HG03460 (cell line): ENCODE results near the gene HEATR5B.
"Not testable (repeated sequence)": the region's sequence is repeated elsewhere in the genome, so short reads cannot be mapped to it uniquely, and the experiment has no call there.

ENCODE experiments used
- ATAC-seq: cut with Tn5 transposase; IDR thresholded peaks from one replicate; pipeline ENCODE4 v1.9.1; 2021; ENCODE audit not compliant: unreplicated experiment

Gene HEATR5B

DNA sequence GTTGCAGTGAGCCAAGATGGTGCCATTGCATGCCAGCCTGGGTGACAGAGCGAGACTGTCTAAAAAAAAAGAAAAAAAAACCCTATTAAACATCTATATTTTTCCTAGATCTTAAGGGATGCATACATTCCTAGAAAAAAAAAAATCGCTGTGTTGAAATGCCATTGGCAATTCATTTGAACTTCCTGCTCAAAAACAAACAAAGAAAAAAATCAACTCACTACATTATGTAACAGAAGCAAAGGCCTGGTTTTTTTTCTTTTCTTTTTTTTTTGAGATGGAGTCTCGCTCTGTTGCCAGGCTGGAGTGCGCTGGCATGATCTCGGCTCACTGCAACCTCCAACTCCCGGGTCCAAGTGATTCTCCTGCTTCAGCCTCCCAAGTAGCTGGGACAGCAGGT, 96.2 kb downstream of the HEATR5B start:
- ATAC-seq = no peak

DNA sequence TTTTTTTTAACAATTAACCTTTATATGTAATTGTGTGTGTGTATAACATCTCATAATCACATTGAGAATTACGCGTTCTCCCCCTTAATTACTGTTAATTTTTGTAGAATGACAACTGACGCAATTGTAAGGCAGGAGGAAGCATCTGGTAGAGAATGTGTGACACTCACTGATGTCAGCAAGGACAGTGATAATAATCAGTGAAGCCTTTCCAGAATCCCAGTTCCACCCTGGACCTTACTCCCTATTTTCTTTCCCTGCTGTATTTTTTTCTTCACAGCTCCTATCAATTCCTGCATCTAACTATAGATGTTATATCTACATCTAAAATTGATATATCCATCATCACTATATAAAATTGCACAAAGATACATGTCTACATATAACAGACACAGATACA, 101.7 kb downstream of the HEATR5B start:
- no peak for ATAC-seq

DNA sequence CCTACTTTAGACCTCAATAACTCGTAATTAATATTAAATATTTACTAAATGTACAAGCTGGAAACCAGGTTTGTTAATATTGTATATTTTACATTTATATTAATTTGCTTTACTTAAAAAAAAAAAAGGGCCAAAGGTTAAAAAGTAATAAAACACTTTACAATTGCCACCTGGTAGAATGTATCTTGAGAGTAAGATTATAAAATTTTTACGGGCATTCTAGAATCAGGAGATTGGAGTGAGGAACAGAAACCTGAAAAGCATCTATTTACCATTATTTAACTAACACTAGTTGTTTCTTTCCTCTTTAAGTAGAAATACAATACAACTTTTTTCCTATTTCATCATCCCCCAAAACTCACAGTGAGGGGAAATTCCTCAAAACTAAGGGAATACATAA, 102.3 kb downstream of the HEATR5B start:
- ATAC-seq = no peak

DNA sequence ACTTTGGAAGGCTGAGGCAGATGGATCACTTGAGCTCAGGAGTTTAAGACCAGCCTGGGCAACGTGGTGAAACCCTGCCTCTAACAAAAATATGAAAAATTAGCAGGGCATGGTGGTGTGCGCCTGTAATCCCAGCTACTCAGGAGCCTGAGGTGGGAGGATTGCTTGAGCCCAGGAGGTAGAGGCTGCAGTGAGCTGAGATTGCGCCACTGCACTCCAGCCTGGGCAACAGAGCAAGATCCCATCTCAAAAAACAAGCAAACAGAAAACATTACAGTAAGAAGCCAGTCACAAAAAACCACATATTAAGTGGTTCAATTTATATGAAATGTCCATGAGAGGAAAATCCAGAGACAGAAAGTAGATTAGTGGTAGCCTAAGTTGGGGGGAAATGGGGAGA, 105.2 kb downstream of the HEATR5B start:
- not testable (repeated sequence) for ATAC-seq

DNA sequence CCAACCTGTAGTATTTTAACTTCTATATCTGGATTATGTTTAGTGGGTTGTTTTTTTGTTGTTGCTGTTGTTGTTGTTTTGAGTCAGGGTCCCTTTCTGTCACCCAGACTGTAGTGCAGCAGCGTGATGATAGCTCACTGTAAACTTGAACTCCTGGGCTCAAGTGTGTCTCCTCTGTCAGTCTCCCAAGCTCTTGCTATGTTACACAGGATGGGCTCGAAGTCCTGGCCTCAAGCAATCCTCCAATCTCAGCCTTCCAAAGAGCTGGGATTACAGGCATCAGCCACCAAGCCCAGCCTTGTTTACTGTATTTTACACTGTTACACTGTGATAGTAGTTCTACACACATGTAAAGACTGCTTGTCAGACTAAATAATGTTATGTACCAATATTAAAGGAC, 108.1 kb downstream of the HEATR5B start:
- no peak for ATAC-seq

DNA sequence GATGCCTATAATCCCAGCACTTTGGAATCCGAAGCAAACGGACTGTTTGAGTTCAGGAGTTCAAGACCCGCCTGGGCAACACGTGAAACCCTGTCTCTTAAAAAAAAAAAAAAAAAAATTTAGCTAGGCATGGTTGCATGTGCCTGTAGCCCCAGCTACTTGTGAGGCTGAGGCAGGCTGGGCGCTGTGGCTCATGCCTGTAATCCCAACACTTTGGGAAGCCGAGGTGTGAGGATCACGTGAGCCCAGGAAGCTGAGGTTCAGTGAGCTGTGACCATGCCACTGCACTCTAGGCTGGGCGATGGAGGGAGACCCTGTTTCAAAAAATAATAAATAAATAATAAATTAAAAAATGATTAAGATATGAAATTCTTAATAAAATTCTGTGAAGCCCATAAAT, 108.9 kb downstream of the HEATR5B start:
- ATAC-seq = no peak

DNA sequence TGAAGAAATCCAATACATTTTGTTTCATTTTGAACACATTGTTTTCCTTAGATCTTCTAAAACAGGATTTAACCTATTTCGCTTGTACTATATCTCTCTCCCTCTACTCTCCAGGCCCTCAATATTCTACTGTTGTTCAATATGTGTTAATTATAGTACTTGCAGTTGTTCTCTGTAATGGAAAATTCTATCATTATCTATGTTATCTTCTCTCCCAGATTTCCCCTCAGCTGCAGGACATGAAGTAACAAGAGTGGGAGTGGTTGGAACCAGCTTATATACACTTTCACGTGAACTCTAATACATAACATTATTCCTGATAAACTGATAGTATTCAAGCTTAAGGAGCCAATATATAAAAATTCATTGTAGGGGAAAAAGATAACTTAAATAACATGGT, 110.9 kb downstream of the HEATR5B start:
- no peak for ATAC-seq

DNA sequence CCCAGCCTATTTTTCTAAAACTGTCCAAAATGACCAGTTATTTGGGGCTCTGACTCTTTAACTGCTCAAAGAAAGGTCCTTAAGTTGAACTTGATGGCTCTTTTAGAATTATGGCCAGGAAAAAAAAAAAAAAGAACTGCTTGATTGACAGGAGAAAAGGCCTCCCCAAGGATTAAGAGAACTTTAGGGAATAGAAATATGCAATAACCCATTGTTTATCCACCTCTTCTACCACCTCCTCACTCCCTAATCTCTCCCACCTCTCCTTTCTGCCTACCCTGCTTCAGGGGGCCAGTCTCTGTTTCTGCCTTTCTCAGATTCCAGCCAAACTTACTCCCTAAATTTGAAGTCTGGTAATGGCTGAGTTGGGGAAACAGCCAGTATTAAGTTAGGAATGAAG, 112.2 kb downstream of the HEATR5B start:
- ATAC-seq = no peak

DNA sequence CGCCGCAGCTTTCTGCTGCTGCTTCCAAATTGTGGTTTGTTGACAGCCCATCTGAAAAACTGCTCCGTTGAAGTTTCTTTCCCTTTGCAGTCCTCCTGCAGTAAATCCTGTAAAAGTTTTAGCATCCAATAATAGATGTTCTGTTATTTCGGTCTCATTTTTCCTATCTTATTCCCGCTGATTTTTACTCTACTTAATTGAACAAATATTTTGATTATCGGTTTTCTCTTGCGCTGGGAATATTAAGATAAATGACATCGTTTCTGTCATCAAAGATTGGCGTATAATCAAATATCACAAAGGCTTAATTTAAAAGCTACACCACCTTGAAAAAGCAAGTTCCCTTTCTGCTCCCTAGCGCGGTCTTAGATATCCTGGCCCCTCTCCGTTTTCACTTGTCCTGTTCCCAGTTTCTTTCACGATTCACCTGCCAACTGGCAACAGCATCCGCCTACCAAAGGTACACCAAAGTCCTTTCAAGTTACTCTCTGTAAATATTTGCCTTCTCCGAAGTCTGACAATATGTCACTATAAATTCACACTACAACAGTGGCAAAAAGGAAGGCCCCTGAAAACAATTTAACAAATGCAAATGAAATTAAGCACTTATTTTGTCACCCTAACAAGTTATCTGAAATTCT, 116.8 kb downstream of the HEATR5B start:
- ATAC-seq = no peak

DNA sequence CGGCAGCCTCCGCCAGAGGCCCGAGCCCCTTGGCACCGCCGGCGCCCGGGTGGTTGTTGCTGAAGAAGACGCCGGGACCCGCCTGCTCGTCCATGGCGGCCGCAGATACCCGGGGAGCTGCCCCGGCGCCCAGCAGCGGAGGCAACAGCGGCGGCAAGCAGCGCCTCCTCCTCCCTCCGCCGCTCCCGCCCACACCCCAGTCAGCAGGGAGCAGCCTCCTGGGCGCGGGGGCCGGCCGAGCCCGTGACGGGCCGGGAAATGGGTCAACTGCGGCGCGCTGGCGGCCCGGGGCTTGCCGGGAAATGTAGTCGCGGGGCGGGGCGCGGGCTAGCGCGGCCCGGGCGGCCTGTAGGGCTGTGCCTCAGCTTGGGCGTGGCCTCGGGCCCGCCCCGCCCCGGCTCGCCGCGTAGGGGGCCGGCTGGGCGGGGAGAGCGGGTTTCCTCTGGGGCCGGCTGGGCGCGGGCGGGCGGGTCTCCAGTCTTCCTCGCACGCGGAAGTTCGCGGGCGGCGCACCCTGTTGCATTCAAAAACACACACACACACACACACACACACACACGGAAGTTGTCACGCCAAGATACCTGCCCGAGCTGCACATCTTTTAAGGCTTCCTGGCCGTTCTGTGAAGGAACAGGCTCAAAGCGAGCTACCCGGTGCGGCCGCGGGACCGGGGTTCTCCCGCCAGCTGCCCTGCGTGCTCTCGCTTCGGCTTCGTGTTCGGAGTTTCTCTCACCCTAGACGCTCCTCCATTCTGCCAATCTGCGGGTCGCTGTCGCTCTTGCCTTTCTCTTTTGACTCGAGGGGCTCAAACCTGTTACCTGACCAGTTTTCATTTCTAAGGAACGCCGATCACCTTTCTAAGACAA, 117.6 kb downstream of the HEATR5B start, which contains the start of gene STRN:
STRN (minus strand) TSS at position 167 of the 866 bp plus-strand sequence; CDS start at position 94, 73 bp downstream.
- ATAC-seq = peak; percentile 96

DNA sequence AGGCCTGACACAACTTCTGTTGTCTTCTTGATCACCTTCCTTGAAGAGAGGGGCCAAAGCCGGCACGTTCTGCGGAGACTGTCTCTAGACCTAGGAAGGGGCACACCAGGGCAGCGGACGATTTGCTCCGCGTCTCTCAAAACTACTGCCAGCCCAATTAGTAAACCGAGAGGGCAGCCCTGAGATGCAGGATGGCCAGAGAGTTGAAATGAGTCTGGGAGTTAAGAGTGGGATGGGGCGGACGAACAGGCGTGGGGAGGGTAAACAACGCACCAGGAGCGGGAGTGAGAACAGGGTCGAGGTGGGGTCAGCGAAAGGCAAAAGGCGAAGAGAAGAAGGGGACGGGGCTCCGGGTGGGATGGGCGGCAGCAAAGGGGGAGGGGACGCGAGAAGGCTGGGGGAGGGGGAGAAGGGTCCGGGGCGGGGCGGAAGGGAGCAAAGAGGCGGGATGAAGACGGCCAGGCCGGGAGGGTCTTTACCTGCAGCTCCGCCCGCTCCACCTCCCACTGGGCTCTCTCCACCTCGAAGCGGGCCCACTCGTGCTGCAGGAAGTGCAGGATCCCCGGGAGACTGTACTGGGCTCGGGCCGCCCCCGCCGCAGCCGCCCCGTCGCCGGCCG, 118.3 kb downstream of the HEATR5B start:
- peak; percentile 22 for ATAC-seq

DNA sequence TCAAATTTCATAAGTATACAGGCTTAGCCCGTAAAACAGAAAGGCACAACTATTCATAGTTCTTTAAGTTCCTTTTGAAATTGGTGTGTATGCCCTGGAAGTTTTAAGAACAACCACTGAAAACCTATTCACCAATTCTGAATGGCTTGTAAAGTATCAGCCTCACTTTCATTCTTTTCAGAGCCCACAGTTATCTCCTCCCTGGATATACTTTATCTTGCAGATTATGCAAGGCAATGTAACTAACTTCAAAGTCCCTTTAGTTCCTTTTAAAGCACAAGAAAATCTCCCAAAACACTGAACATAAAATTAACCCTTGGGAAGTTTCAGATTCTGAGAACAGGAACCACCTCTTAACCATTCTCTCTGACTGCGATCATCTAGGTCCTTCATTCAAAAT, 119.0 kb downstream of the HEATR5B start:
- ATAC-seq = no peak

DNA sequence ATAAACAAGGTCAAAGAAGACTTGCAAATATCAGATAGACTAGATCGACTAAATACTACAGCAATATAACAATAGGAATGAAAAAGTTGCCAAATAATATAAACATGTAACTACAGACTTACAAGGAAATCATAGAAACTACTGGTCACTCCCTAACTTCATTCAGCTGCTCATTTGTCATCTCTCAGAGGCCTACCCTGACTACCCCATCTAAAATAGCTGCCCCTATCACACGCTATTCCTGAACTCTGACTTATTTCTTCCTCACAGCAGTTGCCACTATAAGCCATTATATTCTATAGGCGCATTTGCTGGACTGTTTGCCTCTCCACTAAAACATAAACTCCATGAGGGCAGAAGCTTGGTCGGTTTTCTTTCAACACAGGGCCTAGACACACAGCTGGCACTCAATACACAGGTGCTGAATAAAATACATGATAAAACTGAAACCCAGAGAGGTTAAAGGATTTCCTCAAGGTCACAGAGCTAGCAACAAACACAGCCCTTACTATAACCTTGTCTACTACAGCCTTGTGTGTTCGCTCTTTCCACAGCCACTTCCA, 119.6 kb downstream of the HEATR5B start:
- no peak for ATAC-seq

DNA sequence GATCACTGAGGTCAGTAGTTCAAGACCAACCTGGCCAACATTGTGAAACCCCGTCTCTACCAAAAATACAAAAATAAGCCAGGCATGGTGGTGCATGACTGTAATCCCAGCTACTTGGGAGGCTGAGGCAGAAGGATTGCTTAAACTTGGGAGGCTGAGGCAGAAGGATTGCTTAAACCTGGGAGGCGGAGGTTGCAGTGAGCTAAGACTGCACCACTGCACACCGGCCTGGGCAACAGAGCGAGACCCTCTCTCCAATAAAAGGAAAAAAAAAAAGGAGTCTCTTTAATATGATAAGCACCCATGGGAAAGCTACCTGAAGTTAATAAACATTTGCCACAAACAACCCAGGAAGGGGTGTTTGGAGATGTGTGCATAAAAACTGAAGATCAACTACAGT, 120.4 kb downstream of the HEATR5B start:
- no peak for ATAC-seq

DNA sequence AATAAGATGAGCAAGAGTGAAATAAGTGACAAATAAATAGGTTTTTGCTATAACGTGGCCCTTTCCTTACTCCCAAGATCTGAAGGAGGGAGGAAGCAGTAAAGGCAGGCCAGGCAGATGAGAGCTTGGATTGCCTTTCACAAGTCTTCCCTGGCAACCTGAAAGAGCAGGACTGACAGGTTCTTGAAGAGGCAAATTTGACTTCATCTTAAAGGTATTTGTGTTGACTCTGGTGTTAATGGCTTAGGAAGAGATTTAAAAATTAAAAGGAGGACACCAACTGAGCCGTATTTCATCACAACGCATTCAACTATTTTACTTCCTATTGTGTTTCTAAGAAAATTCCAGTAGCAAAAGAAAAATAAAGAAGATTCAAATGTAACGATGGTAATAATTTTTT, 121.1 kb downstream of the HEATR5B start:
- ATAC-seq = no peak

DNA sequence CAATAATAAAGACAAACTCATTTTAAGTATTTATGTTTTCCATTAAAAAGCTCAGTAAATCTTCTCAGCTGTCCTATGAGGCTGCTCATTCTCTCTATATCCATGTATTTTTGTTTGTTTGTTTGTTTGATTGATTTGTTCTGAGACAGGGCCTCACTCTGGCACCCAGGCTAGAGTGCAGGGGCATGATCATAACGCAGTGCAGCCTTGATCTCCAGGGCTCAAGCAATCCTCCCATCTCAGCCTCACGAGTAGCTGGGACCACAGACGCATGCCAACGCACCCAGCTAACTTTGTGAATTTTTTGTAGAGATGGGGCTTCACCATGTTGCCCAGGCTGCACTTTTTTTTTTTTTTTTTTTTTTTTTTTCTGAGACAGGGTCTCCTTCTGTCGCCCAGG, 123.4 kb downstream of the HEATR5B start:
- ATAC-seq = no peak

DNA sequence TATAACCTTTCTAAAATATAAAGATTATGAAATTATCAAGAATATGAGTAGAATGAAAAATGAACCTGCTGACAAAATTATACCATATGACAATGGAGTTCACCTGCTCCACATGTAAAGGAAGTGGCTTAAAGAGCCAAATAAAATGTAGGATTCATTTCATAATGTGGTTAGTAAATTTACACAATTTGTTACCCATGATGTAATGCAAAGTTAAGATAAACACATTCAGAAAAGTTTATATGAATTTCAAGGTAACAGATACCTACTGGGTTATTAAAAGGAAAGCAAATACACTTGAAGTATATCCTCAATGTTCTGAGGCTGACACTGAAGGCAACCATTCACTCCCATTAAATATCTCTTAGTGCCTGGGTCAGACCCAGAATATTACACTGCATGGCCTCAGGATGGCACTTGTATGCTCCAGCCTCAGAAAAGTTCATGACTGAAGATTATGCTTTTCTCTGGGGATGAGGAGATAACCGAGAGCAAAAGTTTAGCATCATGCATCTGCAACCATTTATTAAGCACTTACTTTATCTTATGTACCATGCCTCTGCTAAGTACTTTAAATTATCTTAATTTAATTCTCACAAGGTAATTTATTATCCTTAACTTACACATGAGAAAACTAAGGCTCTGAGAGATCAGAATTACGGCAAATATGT, 124.0 kb downstream of the HEATR5B start:
- no peak for ATAC-seq

DNA sequence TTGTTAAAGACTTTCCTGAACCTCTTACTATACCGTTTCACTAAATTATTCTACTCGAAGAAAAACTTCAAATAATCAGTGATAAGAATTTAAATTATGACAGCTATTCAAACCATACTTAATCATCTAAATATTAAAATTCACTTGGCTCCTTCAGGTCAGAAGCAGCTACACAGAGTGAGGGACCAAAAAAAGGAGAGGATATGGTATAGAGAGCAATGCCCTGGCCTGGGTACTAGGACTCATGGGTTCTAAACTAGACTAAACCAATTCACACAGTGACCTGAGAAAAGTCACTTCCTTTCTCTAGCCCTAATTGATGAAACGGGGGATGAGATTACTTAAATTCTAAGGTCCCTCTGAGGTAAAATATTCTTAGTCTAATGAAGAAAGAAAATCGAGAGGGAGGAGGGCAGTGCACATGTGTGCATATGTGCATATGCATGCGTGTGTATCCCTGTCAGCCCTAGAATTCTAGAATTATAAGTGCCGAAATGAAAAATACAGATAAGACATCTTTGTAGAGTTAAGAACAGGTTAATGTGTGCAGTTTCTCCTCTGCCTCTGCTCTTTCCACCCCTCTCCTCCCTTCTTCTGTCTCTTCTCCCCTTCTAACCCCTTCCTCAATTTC, 129.1 kb downstream of the HEATR5B start:
- no peak for ATAC-seq

DNA sequence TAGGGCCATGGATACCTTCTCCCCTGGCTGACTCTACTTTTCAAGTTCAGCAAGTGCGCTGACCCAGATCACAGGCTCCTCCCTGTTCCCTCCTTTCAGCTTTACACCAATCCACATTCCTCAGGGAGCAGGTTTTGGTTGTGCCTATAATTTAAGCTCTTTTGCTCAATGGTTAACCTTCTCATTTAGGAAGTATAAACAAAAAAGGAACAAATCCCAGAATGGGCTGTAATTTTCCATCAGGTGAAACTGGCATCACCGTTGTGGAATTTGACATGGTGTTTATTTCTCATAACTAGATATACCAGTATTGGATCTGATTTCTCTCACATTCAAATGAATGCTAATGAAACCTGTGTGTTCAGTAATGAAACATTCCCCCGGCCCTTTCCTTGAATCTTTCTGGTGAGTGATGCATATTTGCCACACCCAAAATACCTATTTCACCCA, 131.4 kb downstream of the HEATR5B start:
- no peak for ATAC-seq

DNA sequence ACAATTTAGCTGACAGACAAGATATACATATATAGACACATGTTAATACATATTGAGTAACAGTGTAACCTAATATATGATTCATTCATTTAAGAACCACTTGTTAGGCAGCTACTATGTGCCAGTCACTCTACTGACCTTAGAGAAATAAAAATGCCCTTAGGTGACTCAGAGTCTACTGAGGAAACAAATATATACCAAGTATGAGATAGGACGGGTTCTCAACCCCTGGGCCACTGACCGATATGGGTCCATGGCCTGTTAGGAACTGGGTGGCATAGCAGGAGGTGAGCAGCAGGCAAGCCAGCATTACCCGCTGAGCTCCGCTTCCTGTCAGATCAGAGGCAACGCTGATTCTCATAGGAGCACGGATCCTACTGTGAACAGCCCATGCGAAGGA, 132.6 kb downstream of the HEATR5B start:
- ATAC-seq = no peak
